Measurements from ENCODE around the gene BLOC1S5.

Gene BLOC1S5

GRCh38 chr6:7973584-7973983 lies 90.6 kb downstream of the BLOC1S5 start:
- no peak for DNase-seq
- in situ Hi-C loops (cut with MboI; ENCODE audit: low pct_unique_long_range_greater_than_20kb, low sequenced_read_pairs) = no loop called here

GRCh38 chr6:7971499-7971898 lies 92.7 kb downstream of the BLOC1S5 start:
- DNase-seq = no peak
- in situ Hi-C loops (cut with MboI; ENCODE audit: low pct_unique_long_range_greater_than_20kb, low sequenced_read_pairs) = no loop called here

GRCh38 chr6:7970616-7971015 lies 93.6 kb downstream of the BLOC1S5 start:
- in situ Hi-C loops (cut with MboI; ENCODE audit: low pct_unique_long_range_greater_than_20kb, low sequenced_read_pairs) = no loop called here
- DNase-seq = no peak
